ENCODE results near the gene CYP26C1. TPM values are rescaled to one million over a fixed set of nuclear protein-coding genes. Genes with fewer than 3 reads are reported as not detected.

Gene CYP26C1
- total and polyA plus RNA-seq, 2 experiments from 2014 or later: 0.18 TPM; not detected in 1

DNA sequence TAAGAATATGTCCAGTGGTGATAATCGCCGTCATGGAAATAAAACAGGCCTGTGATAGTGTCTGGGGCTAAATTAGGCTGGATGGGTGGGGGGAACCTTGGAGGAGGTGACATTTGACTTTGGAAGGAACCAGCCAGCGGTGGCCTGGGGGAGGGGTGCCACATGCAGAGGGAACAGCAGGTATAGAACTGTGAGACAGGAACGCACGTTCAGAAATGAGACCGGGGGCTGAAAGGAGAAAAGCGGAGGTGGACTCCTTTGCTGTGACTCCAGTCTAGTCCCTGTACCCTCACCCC is 10.5 kb downstream of the CYP26C1 start:
- Histone ChIP-seq H2AFZ (no peak overlapping the region), H3K4me2 (peak overlapping the region; percentile 97), H3K4me3 (no peak overlapping the region), H3K27ac (no peak overlapping the region), H3K79me2 (no peaks in the 10 kb centered on the region), H3K9me2 (replicated peaks; ENCODE audit: insufficient read depth) (no peaks in the 10 kb centered on the region), H3K9me3 (ENCODE audit: low read depth) (no peaks in the 10 kb centered on the region), H3K36me3 (replicated peaks; ENCODE audit: insufficient read depth, low read depth) (no peaks in the 10 kb centered on the region), H3K4me1 (ENCODE audit: insufficient read depth) (peaks cover 28% of the 10 kb centered on the region), H4K20me1 (ENCODE audit: insufficient read depth, poor library complexity, severe bottlenecking) (no peaks in the 10 kb centered on the region), H3K27me3 (peaks cover 96% of the 10 kb centered on the region)
- TF ChIP-seq CTCF (IDR thresholded peaks at IDR 0.05; ENCODE audit: poor library complexity): no peak
- TF ChIP-seq EZH2 (IDR thresholded peaks at IDR 0.05; ENCODE audit: borderline replicate concordance): no peak
- TF ChIP-seq EZH2phosphoT487 (IDR thresholded peaks at IDR 0.05; ENCODE audit: low read depth, severe bottlenecking, unreplicated experiment): no peak
- 51% methylated on average over 7 of the region's 7 CpGs for WGBS (ENCODE audit: low lambda C conversion rate, missing lambda C conversion rate)
- DNase-seq (ENCODE audit: low spot score): no peak

GRCh38 chr10:93071674-93072224 is 11.2 kb downstream of the CYP26C1 start:
- peak; percentile 48 for DNase-seq (ENCODE audit: low spot score)
- Histone ChIP-seq H2AFZ (peak overlapping the region; percentile 66), H3K9me3 (ENCODE audit: low read depth) (no peaks in the 10 kb centered on the region), H3K79me2 (no peaks in the 10 kb centered on the region), H4K20me1 (ENCODE audit: insufficient read depth, poor library complexity, severe bottlenecking) (no peaks in the 10 kb centered on the region), H3K4me1 (ENCODE audit: insufficient read depth) (peaks cover 28% of the 10 kb centered on the region), H3K4me3 (peak overlapping the region; percentile 58), H3K4me2 (peak overlapping the region; percentile 97), H3K27me3 (peaks cover 96% of the 10 kb centered on the region), H3K9me2 (replicated peaks; ENCODE audit: insufficient read depth) (no peaks in the 10 kb centered on the region), H3K36me3 (replicated peaks; ENCODE audit: insufficient read depth, low read depth) (no peaks in the 10 kb centered on the region), H3K27ac (no peak overlapping the region)
- 3% methylated on average over 37 of the region's 37 CpGs for WGBS (ENCODE audit: low lambda C conversion rate, missing lambda C conversion rate)
- TF ChIP-seq EZH2 (IDR thresholded peaks at IDR 0.05; ENCODE audit: borderline replicate concordance): peak; percentile 64
- no peak for TF ChIP-seq CTCF (IDR thresholded peaks at IDR 0.05; ENCODE audit: poor library complexity)

DNA sequence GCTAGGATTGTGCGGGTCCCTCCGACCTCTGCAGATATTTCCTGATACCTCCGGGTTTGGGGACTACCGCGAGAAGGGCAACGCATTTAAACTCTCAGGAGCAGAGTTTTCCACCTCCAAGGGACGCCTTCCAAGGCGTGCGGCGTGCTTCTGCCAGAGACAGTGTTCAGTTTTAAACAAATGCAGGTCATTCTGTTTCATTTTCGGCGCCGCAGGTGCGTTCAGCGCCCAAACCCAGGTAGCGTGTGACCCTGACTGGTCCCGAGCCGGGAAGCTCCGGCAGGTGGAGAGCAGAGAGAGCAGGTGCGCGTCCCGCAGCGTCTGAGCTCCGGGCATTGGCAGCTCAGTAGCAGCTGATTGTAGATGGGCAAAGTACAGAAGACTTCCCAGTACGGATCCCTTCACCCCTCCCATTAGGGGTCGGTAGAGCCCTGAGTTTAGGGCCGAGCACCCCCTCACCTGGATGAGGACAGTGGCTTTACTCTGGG is 11.7 kb downstream of the CYP26C1 start:
- TF ChIP-seq EZH2phosphoT487 (IDR thresholded peaks at IDR 0.05; ENCODE audit: low read depth, severe bottlenecking, unreplicated experiment) (no peak), EZH2 (IDR thresholded peaks at IDR 0.05; ENCODE audit: borderline replicate concordance) (peak; percentile 22), CTCF (IDR thresholded peaks at IDR 0.05; ENCODE audit: poor library complexity) (no peak)
- peak overlapping the region; percentile 66 for H2AFZ ChIP-seq
- no peaks in the 10 kb centered on the region for H3K36me3 ChIP-seq (replicated peaks; ENCODE audit: insufficient read depth, low read depth)
- DNase-seq (ENCODE audit: low spot score): no peak
- no peaks in the 10 kb centered on the region for H3K79me2 ChIP-seq
- H3K4me3 ChIP-seq: peak overlapping the region; percentile 58
- no peak overlapping the region for H3K27ac ChIP-seq
- no peaks in the 10 kb centered on the region for H3K9me2 ChIP-seq (replicated peaks; ENCODE audit: insufficient read depth)
- H3K4me2 ChIP-seq: peak overlapping the region; percentile 97
- WGBS (ENCODE audit: low lambda C conversion rate, missing lambda C conversion rate): 4% methylated on average over 27 of the region's 27 CpGs
- H4K20me1 ChIP-seq (ENCODE audit: insufficient read depth, poor library complexity, severe bottlenecking): no peaks in the 10 kb centered on the region
- H3K27me3 ChIP-seq: peaks cover 93% of the 10 kb centered on the region
- peaks cover 28% of the 10 kb centered on the region for H3K4me1 ChIP-seq (ENCODE audit: insufficient read depth)
- H3K9me3 ChIP-seq (ENCODE audit: low read depth): no peaks in the 10 kb centered on the region
